ENCODE measurements around the gene UBE2J2. TPM values are rescaled to one million over a fixed set of nuclear protein-coding genes. Genes with fewer than 3 reads are reported as not detected.
A peak's percentile ranks its signal among the peaks of the same experiment; 100 is the strongest.
"Not testable (repeated sequence)": the region's sequence is repeated elsewhere in the genome, so short reads cannot be mapped to it uniquely, and the experiment has no call there.

The UBE2J2 gene
- total and polyA plus RNA-seq, 5 donors from 2014 or later = 56.4 to 97.5 (median 77.2) TPM

DNA sequence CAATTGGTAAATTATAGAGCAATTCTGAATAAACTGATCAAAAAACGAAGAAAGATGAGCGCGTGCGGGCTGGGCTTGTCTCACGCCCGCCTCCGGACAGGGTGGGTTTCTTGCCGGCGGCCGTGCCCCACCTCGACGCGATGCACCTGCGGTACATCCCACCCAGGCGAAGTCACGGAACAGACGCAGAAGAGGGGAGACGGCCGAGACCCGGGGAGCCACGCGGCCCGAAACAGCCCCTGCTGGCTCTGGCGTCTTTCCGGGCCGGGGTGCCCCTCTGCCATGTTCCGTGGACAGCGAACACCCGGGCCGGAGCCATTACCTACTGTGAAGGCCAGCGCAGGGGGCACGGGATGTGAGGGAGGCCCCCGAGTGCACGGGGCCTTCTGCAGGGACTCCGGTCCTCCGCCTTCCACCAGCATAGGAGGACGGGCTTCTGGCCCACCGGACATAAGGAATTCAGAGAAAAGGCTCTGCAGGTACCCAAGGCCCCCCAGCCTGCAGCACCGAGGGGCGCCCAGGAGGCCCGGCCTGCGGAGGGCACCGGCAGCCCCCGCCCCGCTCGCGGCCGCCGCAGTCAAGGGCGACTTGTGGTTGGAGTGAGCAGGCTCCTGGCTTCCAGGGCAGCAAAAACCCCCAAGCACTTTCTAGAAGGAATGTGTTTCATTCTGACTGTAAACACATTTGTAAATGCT, 19.5 kb downstream of the UBE2J2 start:
- Histone ChIP-seq H3K27ac (ENCODE audit: insufficient read depth, low read length, poor library complexity, severe bottlenecking) (no peak overlapping the region), H3K27me3 (ENCODE audit: control insufficient read depth, insufficient read depth, low read length) (no peaks in the 10 kb centered on the region), H3K9me3 (ENCODE audit: control insufficient read depth in 2 of 2, low read length in 2 of 2) (no peaks in the 10 kb centered on the region), H3K4me3 (ENCODE audit: low read depth, low read length) (no peak overlapping the region), H3K36me3 (ENCODE audit: control insufficient read depth, insufficient read depth, low read length) (peaks cover 23% of the 10 kb centered on the region), H3K4me1 (ENCODE audit: control insufficient read depth, insufficient read depth, low read length, poor library complexity, severe bottlenecking) (peaks cover 16% of the 10 kb centered on the region)
- no peak overlapping the region for H3K27ac Mint-ChIP-seq
- H3K36me3 Mint-ChIP-seq = peaks cover 10% of the 10 kb centered on the region
- H3K27me3 Mint-ChIP-seq = no peaks in the 10 kb centered on the region
- no peak overlapping the region for H3K4me3 Mint-ChIP-seq
- ATAC-seq (ENCODE audit: low read depth in 2 of 2) (no peak), DNase-seq (no peak)
- H3K4me1 Mint-ChIP-seq = peaks cover 0 to 22% (median 9%) of the 10 kb centered on the region in 4 donors
- H3K9me3 Mint-ChIP-seq = no peaks in the 10 kb centered on the region

DNA sequence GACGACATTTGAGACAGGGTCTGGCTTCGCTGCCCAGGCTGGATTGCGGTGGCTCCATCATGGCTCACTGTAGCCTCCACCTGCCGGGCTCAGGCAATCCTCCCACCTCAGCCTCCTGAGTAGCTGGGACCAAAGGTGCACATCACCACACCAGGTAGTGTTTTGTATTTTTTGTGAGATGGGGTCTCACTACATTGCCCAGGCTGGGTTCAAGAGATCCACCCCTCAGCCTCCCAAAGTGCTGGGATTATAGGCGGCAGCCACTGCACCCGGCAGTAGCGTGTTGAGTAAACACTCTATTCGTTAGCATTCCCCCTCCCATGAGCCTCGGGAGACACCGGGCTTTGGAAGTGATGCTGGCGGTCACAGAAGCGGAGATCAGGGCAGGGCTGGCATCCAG, 20.3 kb downstream of the UBE2J2 start:
- Histone ChIP-seq H3K4me1 (ENCODE audit: control insufficient read depth, insufficient read depth, low read length, poor library complexity, severe bottlenecking) (peaks cover 16% of the 10 kb centered on the region), H3K27ac (ENCODE audit: insufficient read depth, low read length, poor library complexity, severe bottlenecking) (no peak overlapping the region), H3K36me3 (ENCODE audit: control insufficient read depth, insufficient read depth, low read length) (peaks cover 19% of the 10 kb centered on the region), H3K27me3 (ENCODE audit: control insufficient read depth, insufficient read depth, low read length) (no peaks in the 10 kb centered on the region), H3K4me3 (ENCODE audit: low read depth, low read length) (no peak overlapping the region), H3K9me3 (ENCODE audit: control insufficient read depth in 2 of 2, low read length in 2 of 2) (no peaks in the 10 kb centered on the region)
- H3K27ac Mint-ChIP-seq = no peak overlapping the region
- H3K4me3 Mint-ChIP-seq = no peak overlapping the region
- peaks cover 0 to 22% (median 9%) of the 10 kb centered on the region in 4 donors for H3K4me1 Mint-ChIP-seq
- ATAC-seq (ENCODE audit: low read depth in 2 of 2) = no peak
- H3K36me3 Mint-ChIP-seq = peaks cover 10% of the 10 kb centered on the region
- H3K27me3 Mint-ChIP-seq = no peaks in the 10 kb centered on the region
- H3K9me3 Mint-ChIP-seq = no peaks in the 10 kb centered on the region
- DNase-seq = no peak

DNA sequence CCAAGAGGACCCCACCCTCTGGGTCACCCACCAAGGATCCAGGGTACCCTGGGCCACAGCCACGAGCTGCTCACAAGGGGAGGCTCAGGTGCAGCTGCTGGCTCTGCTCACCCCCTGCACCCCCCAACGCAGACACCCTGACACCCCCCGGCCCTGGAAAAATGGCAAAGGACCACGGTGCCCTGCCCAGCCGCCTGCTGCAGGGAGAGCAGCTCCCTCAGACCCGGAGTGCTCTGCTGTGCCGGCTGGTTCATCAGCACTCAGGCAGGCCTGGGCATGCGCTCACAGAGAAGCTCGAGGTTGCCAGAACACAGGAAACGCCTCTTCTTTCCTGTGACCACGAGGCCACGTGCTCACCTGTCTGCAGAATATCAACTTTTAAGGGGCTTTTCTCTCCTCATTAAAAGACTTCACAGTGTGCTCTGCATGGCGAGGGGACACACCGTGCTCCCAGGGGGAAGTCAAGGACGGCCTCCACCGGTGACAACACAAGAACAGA, 22.8 kb downstream of the UBE2J2 start:
- Mint-ChIP-seq H3K36me3 (peaks cover 5% of the 10 kb centered on the region), H3K9me3 (no peaks in the 10 kb centered on the region), H3K27me3 (peaks cover 4% of the 10 kb centered on the region), H3K4me3 (peak overlapping the region in 3 of 4 donors; percentile 40 to 73 (median 64)), H3K27ac (peak overlapping the region in 2 of 3 donors; percentile 66 to 85), H3K4me1 (peaks cover 0 to 22% (median 6%) of the 10 kb centered on the region in 4 donors)
- no peak overlapping the region for H3K4me3 ChIP-seq (ENCODE audit: low read depth, low read length)
- ATAC-seq (ENCODE audit: low read depth in 2 of 2) (peak; percentile 83 to 88), DNase-seq (peak; percentile 61 to 88 (median 72))
- H3K4me1 ChIP-seq (ENCODE audit: control insufficient read depth, insufficient read depth, low read length, poor library complexity, severe bottlenecking) = peaks cover 19% of the 10 kb centered on the region
- no peaks in the 10 kb centered on the region for H3K27me3 ChIP-seq (ENCODE audit: control insufficient read depth, insufficient read depth, low read length)
- peaks cover 12% of the 10 kb centered on the region for H3K36me3 ChIP-seq (ENCODE audit: control insufficient read depth, insufficient read depth, low read length)
- no peaks in the 10 kb centered on the region for H3K9me3 ChIP-seq (ENCODE audit: control insufficient read depth in 2 of 2, low read length in 2 of 2)
- H3K27ac ChIP-seq (ENCODE audit: insufficient read depth, low read length, poor library complexity, severe bottlenecking) = peak overlapping the region; percentile 73

DNA sequence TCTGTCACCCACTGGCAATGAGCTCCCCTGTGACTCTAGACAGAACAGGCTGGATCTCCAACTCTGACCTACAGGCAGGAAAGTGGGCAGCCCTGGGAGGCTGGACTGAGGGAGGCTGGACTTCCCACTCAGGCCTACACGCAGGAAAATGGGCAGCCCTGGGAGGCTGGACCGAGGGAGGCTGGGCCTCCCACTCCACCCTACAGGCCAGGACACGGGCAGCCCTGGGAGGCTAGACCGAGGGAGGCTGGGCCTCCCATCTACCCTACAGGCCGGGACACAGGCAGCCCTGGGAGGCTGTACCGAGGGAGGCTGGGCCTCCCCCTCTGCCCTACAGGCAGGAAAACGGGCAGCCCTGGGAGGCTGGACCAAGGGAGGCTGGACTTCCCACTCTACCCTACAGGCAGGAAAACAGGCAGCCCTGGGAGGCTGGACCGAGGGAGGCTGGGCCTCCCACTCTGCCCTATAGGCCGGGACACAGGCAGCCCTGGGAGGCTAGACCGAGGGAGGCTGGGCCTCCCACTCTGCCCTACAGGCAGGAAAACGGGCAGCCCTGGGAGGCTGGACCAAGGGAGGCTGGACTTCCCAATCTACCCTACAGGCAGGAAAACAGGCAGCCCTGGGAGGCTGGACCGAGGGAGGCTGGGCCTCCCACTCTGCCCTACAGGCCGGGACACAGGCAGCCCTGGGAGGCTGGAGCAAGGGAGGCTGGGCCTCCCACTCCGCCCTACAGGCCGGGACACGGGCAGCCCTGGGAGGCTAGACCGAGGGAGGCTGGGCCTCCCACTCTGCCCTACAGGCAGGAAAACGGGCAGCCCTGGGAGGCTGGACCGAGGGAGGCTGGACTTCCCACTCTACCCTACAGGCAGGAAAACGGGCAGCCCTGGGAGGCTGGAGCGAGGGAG, 25.4 kb downstream of the UBE2J2 start:
- not testable (repeated sequence) for H3K4me3 ChIP-seq (ENCODE audit: low read depth, low read length); H3K4me3 Mint-ChIP-seq; DNase-seq; H3K27ac ChIP-seq (ENCODE audit: insufficient read depth, low read length, poor library complexity, severe bottlenecking); H3K27me3 Mint-ChIP-seq; H3K36me3 Mint-ChIP-seq; H3K9me3 ChIP-seq (ENCODE audit: control insufficient read depth in 2 of 2, low read length in 2 of 2); H3K9me3 Mint-ChIP-seq; ATAC-seq (ENCODE audit: low read depth in 2 of 2); H3K36me3 ChIP-seq (ENCODE audit: control insufficient read depth, insufficient read depth, low read length); H3K27me3 ChIP-seq (ENCODE audit: control insufficient read depth, insufficient read depth, low read length)
- peaks cover 19% of the 10 kb centered on the region for H3K4me1 ChIP-seq (ENCODE audit: control insufficient read depth, insufficient read depth, low read length, poor library complexity, severe bottlenecking)
- Mint-ChIP-seq H3K27ac (peak overlapping the region in 1 of 3 donors; percentile 5), H3K4me1 (peaks cover 0 to 22% (median 6%) of the 10 kb centered on the region in 4 donors)

DNA sequence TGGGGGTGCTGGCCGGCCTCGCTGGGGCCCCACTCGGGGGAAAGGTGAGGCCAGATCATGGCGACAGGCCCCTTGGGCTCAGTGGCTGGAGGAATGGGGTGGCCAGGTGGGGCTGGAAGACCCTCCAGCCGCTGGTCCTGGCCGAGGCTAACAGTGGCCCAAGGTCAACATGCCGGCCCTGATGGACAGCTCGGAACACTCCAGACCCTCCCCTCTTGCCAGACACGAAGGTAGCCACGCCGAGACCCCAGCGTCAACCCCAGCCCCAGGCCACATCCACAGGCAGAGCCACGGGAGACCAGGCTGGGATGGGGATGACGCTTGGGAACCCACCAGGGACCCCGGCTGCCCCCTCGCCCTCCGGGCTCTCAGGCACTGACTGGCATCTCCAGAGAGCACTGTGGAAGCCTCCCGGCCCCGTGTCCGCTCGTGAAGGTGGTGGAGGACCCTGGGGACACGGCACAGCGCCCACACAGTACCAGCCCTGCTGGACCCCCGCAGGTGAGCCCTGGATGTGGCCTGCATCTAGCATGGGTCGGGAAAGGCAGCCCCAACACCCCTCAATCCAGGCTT, 26.2 kb downstream of the UBE2J2 start:
- no peak overlapping the region for H3K4me3 Mint-ChIP-seq
- no peak for DNase-seq
- no peak overlapping the region for H3K27ac ChIP-seq (ENCODE audit: insufficient read depth, low read length, poor library complexity, severe bottlenecking)
- peaks cover 0 to 17% (median 6%) of the 10 kb centered on the region in 4 donors for H3K4me1 Mint-ChIP-seq
- H3K27ac Mint-ChIP-seq = no peak overlapping the region
- no peaks in the 10 kb centered on the region for H3K9me3 ChIP-seq (ENCODE audit: control insufficient read depth in 2 of 2, low read length in 2 of 2)
- no peak for ATAC-seq (ENCODE audit: low read depth in 2 of 2)
- no peaks in the 10 kb centered on the region for H3K36me3 ChIP-seq (ENCODE audit: control insufficient read depth, insufficient read depth, low read length)
- no peaks in the 10 kb centered on the region for H3K36me3 Mint-ChIP-seq
- peaks cover 4% of the 10 kb centered on the region for H3K27me3 Mint-ChIP-seq
- H3K9me3 Mint-ChIP-seq = no peaks in the 10 kb centered on the region
- no peak overlapping the region for H3K4me3 ChIP-seq (ENCODE audit: low read depth, low read length)
- H3K27me3 ChIP-seq (ENCODE audit: control insufficient read depth, insufficient read depth, low read length) = no peaks in the 10 kb centered on the region
- peaks cover 19% of the 10 kb centered on the region for H3K4me1 ChIP-seq (ENCODE audit: control insufficient read depth, insufficient read depth, low read length, poor library complexity, severe bottlenecking)

DNA sequence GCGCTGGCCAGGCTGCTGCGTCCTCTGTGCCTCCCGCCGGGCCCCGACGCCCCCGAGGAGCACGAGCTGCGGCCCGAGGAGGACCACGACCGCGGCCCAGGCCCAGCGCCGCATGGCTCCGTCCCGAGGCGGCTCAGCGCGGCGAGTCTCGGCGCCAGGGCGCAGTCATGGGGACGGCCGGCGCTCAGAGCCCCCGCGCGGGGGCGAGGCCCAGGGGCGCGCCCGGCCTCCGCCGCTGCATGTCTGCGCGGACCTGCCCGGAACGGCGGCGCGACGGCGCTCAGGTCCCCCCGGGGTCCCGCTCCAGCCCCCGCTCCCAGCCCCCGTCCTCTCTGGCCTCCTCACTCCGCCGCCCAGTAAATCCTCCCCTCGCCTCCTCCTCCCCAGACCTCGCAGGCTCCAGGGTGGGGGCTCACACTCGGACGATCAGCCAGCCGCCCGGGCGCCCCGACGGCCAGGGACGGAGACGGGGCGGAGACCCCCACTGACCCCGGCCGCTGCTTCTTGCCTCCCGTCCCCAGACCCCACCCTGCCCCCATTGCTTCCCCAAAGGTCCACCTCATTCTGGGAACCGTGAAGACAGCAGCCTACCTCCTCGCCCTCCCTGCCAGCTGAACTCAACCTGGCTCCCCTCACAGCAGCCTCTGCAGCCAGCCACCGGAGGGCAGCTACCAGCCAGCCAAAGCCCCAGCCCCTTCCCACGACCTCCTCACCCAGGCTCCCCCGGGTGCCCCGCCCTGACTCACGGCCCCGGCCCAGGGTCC, 26.9 kb downstream of the UBE2J2 start, which contains the start of gene C1QTNF12:
C1QTNF12 (minus strand) TSS at position 146 of the 764 bp plus-strand sequence; CDS start at position 114, 32 bp downstream.
- Mint-ChIP-seq H3K36me3 (no peaks in the 10 kb centered on the region), H3K9me3 (no peaks in the 10 kb centered on the region), H3K4me1 (peaks cover 0 to 15% (median 6%) of the 10 kb centered on the region in 4 donors), H3K27ac (peak within 1 kb of the TSS in 1 of 3 donors; percentile 56), H3K27me3 (peaks cover 4% of the 10 kb centered on the region), H3K4me3 (no peak within 1 kb of the TSS)
- H3K4me1 ChIP-seq (ENCODE audit: control insufficient read depth, insufficient read depth, low read length, poor library complexity, severe bottlenecking) = peaks cover 19% of the 10 kb centered on the region
- H3K36me3 ChIP-seq (ENCODE audit: control insufficient read depth, insufficient read depth, low read length) = no peaks in the 10 kb centered on the region
- H3K9me3 ChIP-seq (ENCODE audit: control insufficient read depth in 2 of 2, low read length in 2 of 2) = no peaks in the 10 kb centered on the region
- no peak within 1 kb of the TSS for H3K4me3 ChIP-seq (ENCODE audit: low read depth, low read length)
- DNase-seq (no peak), ATAC-seq (ENCODE audit: low read depth in 2 of 2) (no peak)
- H3K27me3 ChIP-seq (ENCODE audit: control insufficient read depth, insufficient read depth, low read length) = no peaks in the 10 kb centered on the region
- no peak within 1 kb of the TSS for H3K27ac ChIP-seq (ENCODE audit: insufficient read depth, low read length, poor library complexity, severe bottlenecking)

All from CD4-positive, CD25-positive, alpha-beta regulatory T cell (primary cell).